HG02759 (cell line): ENCODE results near the gene RAET1L.
A peak's percentile ranks its signal among the peaks of the same experiment; 100 is the strongest.
"Not testable (repeated sequence)": the region's sequence is repeated elsewhere in the genome, so short reads cannot be mapped to it uniquely, and the experiment has no call there.

Source experiments
- ATAC-seq: cut with Tn5 transposase; IDR thresholded peaks from one replicate; pipeline ENCODE4 v1.9.1; 2021; ENCODE audit warnings: mild to moderate bottlenecking, moderate library complexity; ENCODE audit not compliant: unreplicated experiment

Gene RAET1L

GRCh38 chr6:149995235-149995750 is 30.0 kb downstream of the RAET1L start:
- no peak for ATAC-seq

- ATAC-seq, result no peak
Observed at GRCh38 chr6:149991838-149992237, 33.5 kb downstream of the RAET1L start.

- ATAC-seq, result peak; percentile 69
Observed at GRCh38 chr6:149991472-149991795, 33.9 kb downstream of the RAET1L start.

- peak; percentile 47 for ATAC-seq
Observed at GRCh38 chr6:149990661-149991471, 34.5 kb downstream of the RAET1L start.

- no peak for ATAC-seq
Observed at GRCh38 chr6:149990212-149990660, 35.1 kb downstream of the RAET1L start.

- ATAC-seq, result no peak
Observed at GRCh38 chr6:149988550-149989346, 36.6 kb downstream of the RAET1L start.

GRCh38 chr6:149987602-149988107 is 37.7 kb downstream of the RAET1L start:
- ATAC-seq, result no peak

GRCh38 chr6:149985481-149985937 is 39.8 kb downstream of the RAET1L start:
- no peak for ATAC-seq

GRCh38 chr6:149984773-149985172 is 40.6 kb downstream of the RAET1L start:
- ATAC-seq, result no peak

- ATAC-seq, result no peak
Observed at GRCh38 chr6:149983145-149983544, 42.2 kb downstream of the RAET1L start.

GRCh38 chr6:149979293-149979692 is 46.0 kb downstream of the RAET1L start:
- no peak for ATAC-seq

- no peak for ATAC-seq
Observed at GRCh38 chr6:149978610-149979009, 46.7 kb downstream of the RAET1L start.

- ATAC-seq, result no peak
Observed at GRCh38 chr6:149977221-149977620, 48.1 kb downstream of the RAET1L start.

- no peak for ATAC-seq
Observed at GRCh38 chr6:149975400-149975799, 49.9 kb downstream of the RAET1L start.

- ATAC-seq, result no peak
Observed at GRCh38 chr6:149974825-149975224, 50.5 kb downstream of the RAET1L start.

- ATAC-seq, result not testable (repeated sequence)
Observed at GRCh38 chr6:149974394-149974793, 50.9 kb downstream of the RAET1L start.

- no peak for ATAC-seq
Observed at GRCh38 chr6:149969635-149970034, 55.7 kb downstream of the RAET1L start.

- ATAC-seq, result not testable (repeated sequence)
Observed at GRCh38 chr6:149968909-149969308, 56.4 kb downstream of the RAET1L start.
